Activated T-cell treated with anti-CD3 and anti-CD28 coated beads for 24 hours (primary cell): Measurements from ENCODE around the gene BCL11B.

Experiments used
- DNase-seq: peaks from one replicate; pipeline ENCODE4 v3.0.0-alpha.2; 2020; ENCODE audit warnings: low read depth

Gene BCL11B

DNA sequence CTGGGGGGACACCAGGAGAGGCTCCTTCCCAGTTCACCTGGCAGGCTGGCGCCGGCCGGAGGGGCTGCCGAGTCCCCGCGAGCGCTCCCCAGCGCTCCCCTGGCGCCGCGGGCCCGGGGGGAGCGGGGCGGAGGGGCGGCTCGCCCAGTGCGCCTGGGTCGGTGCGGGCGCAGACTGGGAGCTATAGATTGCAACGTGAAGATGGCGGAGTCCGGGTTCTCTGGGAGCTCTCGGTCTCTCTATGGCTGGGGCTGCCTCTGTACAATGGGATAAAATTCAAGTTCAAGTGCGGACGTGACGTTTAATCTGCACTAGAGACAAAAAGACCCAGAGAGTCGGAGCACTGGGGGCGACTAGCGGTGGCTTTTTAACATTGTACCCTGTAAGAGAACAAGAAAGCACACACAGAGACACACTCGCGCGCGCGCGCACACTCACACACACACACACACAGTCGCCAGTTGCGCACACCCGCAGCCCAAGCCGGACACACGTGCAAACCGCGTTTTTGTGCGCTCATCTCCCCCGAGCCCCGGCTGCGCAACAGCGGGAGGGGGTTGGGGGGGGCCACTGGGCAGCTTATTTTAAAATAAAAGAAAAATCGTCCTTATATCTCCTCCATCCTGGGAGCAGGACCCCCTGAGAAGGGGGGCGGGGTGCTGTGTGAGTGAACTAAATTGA, at the start of gene BCL11B:
BCL11B (minus strand) TSS at position 247 of the 681 bp plus-strand sequence. CDS start 979 bp downstream, outside the sequence.
- DNase-seq, result peak; percentile 84

DNA sequence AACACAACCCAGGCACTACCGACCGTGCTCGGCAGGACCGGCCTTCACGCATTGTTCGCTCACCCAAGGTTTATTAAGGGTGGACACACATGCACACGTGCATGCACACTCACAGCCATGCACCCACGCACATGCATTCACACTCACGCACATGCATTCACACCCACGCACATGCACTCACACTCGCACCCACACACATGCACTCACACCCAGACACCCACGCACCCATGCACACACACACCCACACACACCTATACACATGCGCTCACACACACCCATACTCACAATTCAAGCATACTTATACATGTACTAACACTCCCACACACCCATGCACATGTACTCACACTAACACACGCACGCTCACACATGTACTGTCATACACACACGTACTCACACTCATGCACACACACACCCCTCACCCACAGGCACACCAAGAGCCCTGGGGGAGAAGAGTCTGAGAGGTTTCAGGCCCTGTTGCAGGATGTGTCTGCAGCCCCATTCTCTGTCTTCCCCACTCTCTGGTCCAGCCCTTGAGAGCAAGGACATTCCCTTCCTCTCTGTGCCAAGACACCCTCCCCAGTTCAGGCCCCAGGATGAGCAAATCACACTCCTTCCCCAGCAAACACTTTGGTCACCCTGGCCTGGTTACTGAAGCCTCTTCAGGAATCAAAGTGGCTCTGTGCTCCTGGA, 49.4 kb upstream of the BCL11B start:
- no peak for DNase-seq

DNA sequence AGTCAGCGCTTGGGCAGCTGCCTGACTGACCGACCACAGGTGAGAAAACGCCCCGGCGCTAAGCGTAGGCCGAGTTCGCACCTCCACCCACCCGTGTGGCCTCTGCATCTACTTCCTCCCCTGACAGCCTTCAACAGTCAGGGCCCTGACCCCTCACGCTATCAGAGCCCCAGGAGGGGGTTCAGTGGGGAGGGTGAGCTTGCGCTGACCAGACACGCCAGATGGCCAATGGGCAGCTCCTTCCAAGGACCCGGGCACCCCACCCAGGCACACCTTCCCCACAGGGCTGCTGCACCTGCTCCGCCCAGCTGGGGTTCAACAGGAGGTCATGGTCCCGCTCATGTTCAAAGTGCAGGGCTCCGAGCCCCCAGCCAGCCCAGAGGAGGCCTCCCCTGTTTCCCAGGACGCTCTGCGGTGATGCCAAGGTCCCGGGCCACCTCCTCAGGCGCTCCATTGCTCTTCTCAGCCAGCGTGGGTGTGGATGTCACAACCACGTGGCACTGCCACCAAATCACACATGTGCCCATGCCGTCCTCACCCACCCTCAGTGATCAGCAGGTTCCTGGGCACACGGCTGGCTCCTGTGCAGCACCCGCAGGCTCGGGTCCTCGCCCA, 48.7 kb upstream of the BCL11B start:
- DNase-seq, result no peak

DNA sequence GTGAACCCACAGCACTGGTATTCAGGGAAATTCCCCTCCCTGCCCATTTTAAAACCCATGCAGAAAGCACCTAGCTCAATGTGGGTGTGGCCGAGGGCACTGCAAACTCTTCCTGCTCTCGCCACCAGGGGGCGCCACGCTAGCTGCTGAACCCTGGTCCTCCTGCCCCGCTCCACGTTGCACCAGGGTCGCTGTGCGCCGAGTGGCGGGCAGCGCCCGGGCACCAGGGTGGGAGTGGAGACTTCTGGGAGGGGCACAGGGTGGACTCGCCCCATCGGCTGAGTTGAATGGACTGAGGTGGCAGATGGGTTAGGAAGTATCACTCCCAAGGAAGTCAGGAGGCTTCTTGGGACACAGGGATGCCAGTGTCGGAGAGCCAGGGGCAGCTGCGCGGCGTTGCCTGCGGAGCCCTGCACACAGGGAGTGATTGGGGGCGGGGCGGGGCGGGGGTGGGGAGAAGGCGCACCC, 48.1 kb upstream of the BCL11B start:
- DNase-seq, result peak; percentile 70

DNA sequence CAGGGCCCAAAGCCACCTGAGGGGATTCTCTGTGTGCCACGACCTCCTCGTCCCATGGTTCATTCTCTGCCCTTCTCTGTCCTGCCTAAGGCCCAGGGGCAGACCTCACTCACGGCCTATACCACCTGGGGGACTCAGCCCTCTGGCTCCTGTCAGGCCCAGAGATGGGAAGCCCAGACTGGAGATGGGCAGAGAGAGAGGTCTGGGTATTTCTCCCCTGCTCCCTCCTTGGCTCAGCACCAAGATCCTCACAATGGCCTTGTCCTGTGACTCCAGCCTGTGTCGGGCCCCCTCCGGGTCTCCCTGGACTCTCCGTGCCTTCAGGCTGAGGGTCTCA, 46.9 kb upstream of the BCL11B start:
- no peak for DNase-seq

DNA sequence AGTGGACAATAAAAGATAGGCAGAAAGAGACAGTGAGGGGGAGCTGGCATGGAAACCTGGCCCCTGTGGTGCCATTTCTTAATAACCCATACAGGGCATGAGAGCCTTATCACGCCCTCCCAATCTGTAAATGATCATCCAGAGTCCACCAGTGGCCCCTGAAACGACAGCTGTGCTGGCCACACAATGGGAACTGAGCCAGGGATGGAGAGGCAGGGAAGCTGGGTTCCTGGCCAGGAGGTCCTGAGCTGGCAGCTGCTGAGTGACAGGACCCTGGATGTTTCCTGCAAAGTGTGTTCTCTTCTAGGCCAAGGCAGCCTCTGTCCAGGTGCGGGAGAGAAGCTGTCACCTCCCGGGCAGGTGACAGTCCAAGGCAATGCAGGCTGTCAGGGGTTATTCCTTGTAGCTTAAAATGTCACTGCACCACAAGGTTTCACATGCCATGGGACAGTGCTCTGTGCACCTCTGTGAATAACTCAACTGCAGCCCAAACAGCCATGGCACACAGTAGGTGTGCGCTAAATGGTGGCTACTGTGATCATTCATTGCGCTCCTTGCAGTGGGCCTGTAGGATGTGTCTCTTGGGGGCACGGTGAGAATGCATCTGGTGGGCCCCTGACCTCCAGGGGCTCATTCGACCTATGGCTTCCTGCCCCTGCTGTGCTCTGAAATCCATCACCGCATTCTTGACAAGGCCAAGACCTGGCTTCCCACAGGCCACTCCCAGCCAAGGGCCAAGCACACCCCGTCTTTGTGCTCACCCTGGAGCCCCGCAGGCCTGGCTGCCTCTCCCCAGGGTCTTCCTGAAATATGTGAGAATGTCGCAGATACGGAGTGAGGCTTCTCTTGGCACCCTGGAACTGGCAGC, 46.3 kb upstream of the BCL11B start:
- DNase-seq, result no peak

DNA sequence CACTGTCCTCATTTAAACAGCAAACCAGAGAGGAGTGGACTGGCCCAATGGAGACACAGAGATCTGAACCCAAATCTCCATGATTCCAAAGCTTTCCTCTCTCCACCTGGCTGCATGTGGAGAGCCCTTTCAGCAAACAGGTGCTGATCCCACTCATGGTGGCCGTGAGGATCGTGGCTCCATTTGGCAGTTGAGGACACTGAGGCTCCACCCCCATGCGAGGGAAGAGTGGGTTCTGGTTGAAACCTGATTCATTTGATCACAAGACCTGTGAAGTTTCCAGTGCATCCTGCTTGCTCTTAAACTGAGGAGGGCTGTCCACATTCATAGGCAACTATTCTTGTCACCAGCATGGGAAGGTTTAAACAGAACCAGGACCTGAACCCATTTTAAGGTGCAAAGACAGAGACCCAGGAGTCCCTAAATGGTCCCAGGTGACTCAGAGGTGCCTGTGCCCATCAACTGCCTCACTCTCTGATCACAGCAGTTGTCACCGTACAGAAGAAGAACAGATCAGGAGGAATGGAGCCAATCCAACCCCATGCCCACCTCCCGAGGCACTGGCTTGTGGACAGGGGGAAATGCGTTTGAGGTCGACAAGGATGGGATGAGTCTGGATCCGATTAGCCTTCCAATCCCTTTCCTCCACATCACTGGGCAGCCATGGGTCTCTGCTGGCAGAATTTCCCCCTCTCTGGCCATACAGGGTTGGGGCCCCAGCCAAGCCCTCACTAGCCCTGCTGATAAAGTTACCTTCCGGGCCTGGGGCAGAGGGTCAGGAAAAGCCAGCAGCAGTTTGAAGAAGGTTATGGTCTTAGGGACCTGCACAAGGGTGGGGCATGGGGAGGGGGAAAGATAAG, 45.5 kb upstream of the BCL11B start:
- no peak for DNase-seq

DNA sequence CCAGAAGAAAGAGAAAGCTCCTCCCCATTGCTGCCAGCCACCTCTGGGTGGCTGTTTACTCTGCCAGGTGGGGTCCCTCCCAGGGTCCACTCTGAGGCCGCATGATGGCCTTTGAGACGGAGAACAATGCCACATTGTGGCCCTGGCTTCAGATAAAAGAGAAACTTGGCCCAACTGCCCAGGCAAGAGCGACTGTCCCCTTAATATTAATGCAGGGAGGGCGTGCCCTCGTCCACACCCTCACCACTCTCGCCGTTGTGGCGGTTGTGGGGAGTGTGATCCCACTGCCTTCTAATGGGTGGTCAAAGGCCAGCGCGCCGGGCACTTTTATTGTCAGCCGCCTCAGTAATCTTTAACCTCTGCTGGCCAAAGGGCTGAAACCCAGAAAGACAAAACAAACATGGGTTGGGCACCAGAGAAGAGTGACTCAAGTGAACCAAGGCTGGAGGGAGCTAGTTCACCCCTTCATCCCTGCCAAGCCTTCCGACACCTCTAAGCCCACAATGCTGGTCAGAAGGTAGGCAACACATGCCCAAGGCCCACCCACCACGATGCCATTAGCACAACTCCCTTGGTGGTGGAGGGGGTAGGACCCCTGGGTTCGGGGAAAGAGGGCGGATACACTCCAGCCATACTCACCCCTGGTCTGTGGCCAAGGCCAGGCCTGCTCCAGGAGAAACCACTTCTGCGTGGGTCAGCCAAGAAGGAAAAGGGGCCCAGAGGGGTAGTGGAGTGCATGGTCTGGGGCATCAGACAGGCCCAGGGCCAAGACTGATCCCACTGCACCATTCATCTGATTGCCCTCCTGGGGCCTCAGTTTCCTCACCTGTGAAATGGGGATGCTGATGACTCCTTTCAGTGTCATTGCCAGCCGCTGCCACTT, 44.5 kb upstream of the BCL11B start:
- DNase-seq, result no peak

DNA sequence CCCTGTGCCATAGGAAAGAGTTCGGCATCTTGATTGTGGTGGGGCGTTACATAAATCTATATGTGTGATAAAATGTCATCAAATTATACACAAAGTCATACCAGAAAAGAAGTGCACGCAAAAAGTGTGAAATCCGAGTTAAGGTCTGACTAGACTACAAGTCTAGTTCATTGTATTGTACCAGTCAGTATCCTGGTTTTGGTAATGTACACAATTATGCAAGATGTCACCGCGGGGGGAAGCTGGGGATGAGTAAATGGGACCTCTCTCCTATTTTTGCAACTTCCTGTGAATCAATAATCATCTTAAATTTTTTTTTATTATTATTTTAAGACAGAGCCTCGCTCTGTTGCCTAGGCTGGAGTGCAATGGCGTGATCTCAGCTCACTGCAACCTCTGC, 43.2 kb upstream of the BCL11B start:
- no peak for DNase-seq

DNA sequence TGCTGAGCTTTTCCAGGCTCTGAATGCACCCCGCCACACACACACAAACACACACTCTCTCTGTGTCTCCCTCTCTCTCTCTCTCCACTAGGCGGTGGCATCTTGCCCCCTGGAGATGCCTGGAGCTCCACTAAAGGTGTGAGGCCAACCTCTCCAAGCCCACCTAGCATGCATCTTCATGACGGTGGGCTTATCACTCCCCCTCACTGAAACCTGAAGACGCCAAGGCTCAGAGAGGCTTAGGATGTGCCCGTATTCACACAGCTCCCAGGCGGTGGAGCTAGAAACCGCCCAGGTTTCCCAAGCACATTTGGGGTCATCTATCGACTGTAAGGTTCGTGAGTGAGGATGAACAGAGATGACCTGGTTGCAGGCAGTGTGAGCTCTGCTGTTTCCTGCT, 42.6 kb upstream of the BCL11B start:
- DNase-seq, result no peak

DNA sequence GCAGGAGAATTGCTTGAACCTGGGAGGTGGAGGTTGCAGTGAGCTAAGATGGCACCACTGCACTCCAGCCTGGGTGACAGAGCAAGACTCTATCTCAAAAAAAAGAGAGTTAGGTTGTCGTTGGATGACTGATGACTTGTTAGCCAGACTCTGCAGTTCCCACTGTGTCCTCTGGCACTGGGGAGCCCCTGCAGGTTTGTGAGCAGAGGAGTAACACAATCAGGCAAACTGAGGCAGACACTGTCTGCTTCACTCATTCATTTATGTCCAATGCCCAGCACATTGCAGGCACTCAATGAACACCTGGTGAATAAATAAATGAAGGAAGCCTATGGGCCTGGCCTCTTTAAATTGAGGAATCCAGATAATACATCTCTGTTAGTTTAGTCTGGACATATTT, 41.2 kb upstream of the BCL11B start:
- DNase-seq, result no peak

DNA sequence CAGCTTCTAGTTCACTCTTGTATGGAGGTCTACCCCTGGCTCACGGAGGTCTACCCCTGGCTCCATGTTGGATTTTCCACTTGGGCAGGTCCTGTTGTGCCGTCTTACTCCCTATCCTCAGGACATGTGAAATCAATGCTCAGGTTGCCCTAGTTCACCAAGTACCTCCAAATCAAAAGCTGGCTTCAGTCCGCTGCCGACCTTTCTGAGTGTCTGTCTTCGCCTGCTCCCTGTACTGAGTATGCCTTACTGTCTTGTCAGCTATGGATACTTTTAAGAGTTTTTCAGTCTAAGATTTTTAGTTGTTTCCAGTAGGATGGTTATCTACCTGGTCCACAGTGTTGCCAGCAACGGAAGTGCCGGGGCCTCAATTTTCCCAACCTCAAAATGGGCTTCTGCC, 40.1 kb upstream of the BCL11B start:
- DNase-seq, result no peak

DNA sequence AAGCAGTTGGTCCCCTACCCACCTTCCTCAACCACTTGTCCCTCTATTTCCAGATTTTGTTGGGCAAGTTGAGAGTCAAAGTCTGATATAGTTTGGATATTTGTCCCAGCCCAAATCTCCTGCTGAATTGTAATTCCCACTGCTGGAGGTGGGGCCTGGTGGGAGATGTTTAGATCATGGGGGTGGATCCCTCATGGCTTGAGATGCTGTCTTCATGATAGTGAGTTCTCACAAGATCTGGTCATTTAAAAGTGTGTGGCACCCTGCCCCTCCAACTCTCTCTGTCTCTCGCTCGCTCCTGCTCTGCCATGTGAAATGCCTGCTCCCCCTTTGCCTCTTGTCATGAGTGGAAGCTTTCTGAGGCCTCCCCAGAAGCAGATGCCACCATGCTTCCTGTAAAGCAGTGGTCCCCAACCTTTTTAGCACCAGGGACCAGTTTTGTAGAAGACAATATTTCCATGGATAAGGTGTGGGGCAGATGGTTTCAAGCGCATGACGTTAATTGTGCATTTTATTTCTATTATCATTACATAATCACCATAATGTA, 37.3 kb upstream of the BCL11B start:
- DNase-seq, result no peak

DNA sequence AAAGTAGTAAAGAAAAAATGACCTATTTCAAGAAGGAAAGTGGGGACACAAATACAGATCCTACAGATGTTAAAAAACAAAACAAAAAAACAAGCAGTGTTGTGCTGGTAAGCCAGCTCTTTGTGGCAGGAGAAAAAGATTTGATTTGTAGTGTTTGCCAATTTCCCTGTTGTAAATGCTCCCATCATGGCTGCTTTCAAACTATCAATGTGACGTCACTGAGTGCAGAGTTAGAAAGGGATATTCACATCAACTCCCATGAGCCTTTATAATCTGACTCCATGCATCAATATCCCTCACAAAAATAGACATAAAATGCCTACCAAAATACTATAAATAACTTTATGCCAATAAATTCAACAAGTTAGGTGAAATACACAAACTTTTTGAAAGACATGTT, 32.2 kb upstream of the BCL11B start:
- DNase-seq, result no peak

DNA sequence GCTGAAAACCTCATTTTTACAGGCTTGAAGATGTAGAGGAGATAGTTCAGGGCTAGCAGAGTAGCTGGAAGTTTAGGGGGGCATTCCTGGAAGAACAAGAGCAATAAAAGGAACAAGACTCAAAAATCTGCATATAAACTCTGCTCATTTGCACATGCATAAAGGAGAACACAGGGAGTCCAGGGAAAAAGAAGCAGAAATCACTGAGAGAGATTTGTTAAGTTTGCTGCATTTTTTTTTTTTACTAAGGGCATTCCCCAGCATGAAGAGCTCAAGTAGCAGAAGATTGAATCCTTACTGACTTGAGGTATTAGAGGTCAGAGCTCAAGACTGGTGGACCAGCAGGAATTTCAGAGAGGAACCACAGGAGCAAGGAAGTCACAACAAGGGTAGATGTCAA, 28.2 kb upstream of the BCL11B start:
- no peak for DNase-seq

DNA sequence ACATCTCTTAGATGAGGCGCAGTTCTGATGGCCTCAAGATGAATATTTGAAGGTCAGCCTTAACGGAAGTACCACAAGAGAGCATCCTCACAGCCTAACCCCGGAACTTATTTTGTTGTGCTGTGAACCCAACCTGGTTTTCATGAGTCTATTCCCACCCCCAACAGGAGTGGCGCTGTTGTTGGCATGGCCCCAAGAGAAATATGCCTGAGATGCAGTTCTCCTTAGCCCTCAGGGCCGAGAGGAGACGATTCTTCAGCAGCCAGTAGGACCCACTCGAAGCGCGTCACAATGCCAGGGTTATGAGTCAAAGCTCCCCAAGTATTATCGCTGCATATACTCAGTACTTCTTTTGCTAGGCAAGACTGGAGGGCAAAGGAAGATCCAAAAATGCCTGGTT, 24.5 kb upstream of the BCL11B start:
- no peak for DNase-seq

DNA sequence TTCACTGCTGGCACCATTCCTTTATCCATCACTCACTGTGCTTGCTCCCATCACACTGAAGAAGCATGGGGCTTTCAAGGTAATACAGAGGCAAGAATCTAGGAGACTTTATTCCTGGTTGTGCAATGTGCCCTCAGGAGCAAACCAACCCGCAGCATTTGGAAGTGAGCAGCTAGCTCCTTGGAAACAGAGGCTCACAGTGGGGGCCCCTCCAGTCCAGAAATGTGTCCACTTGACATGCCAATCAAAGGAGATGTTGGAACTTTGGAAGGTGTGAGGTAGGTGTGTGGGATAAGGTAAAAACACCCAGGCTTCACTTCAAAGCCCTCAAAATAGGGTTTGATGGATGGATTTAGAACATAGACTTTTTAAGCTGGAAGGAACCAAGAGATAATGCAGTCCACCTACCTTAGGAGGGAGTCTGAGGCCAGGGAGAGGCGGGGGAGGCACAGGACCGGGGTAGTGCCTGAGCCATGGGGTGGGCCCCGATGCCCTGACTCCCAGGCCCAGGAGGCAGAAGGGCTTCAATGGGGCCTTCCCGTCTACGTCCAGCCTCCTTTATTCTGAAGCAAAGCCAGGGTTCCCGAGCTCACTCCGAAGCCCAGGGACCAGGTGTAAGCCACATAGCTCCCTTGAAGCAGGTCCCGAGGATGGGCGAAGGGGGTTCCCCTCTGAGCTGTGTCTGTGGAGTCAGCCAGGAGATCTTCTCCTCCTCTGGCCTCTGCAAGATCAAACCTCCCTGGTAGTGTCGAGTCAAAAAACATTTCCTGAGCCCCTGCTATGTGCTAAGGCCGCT, 17.6 kb upstream of the BCL11B start:
- DNase-seq, result no peak

DNA sequence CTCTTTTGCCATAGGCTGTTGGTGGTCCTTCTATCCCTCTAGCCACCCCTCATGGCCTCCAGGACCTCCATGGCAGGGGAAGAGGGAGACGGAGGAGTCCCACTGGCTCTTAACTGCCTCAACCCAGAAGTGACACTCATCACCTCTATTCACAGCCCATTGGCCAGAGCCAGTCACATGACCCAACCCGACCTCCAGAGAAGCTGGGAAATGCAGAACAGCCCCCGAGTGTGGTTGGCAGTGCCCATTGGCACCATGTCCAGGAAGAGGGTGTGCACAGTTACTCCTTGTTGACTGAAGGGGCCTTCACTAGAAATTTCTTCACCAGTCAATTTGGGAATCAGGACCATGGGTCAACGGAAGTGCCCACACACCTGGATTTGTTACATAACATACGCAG, 17.0 kb upstream of the BCL11B start:
- DNase-seq, result no peak

DNA sequence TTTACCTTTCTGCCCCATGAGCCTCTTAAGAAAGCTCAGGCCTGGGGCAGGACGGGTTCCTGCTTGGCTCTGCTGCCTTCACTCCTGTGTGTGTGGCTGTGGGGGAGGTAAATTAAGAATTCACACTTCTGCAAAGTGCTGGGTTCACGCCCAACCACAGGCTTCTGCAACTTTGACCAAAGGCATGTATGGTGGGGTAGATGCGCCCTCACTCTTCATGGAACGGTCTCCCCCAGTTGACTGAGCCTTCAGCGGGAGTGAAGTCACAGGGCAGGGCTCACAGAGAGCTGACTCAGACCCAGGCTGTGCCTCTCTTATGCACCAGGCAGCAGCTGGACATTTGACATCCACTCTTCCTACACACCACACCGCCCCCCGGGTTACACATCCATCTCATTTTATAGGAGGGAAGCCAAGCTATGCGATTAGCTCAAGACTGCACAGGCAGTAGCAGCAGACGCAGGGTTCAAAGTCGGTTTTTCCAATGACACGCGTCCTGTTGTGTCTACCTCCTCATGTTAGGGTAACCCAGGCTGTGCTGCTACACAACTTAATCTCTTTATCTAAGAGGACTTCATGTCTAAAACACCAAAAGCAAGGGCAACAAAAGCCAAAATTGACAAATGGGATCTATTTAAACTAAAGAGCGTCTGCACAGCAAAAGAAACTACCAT, 15.4 kb upstream of the BCL11B start:
- DNase-seq, result no peak
